ENCODE results near the gene MAPK10. TPM values are rescaled to one million over a fixed set of nuclear protein-coding genes. Genes with fewer than 3 reads are reported as not detected.

Gene MAPK10
- total RNA-seq, 1 donor from 2014 or later: 2.2 TPM

- no peak for TF ChIP-seq CTCF (conservative IDR thresholded peaks at IDR 0.05; ENCODE audit: low read depth, low read length)
- no peak for DNase-seq (ENCODE audit: low read depth)
- no peak overlapping the region for H3K4me3 ChIP-seq (ENCODE audit: low read depth, low read length)
These were observed 355.8 kb downstream of the MAPK10 start for GRCh38 chr4:86004030-86004429.

GRCh38 chr4:86001591-86001990, 358.3 kb downstream of the MAPK10 start:
- no peak for DNase-seq (ENCODE audit: low read depth)
- H3K4me3 ChIP-seq (ENCODE audit: low read depth, low read length): no peak overlapping the region
- TF ChIP-seq CTCF (conservative IDR thresholded peaks at IDR 0.05; ENCODE audit: low read depth, low read length): no peak

GRCh38 chr4:85995361-85995760, 364.5 kb downstream of the MAPK10 start:
- no peak overlapping the region for H3K4me3 ChIP-seq (ENCODE audit: low read depth, low read length)
- no peak for TF ChIP-seq CTCF (conservative IDR thresholded peaks at IDR 0.05; ENCODE audit: low read depth, low read length)
- no peak for DNase-seq (ENCODE audit: low read depth)

GRCh38 chr4:85994576-85994975, 365.3 kb downstream of the MAPK10 start:
- H3K4me3 ChIP-seq (ENCODE audit: low read depth, low read length): no peak overlapping the region
- no peak for TF ChIP-seq CTCF (conservative IDR thresholded peaks at IDR 0.05; ENCODE audit: low read depth, low read length)
- no peak for DNase-seq (ENCODE audit: low read depth)

- H3K4me3 ChIP-seq (ENCODE audit: low read depth, low read length): no peak overlapping the region
- no peak for TF ChIP-seq CTCF (conservative IDR thresholded peaks at IDR 0.05; ENCODE audit: low read depth, low read length)
- DNase-seq (ENCODE audit: low read depth): no peak
These were observed 366.2 kb downstream of the MAPK10 start for GRCh38 chr4:85993641-85994040.

- no peak for DNase-seq (ENCODE audit: low read depth)
- no peak for TF ChIP-seq CTCF (conservative IDR thresholded peaks at IDR 0.05; ENCODE audit: low read depth, low read length)
- no peak overlapping the region for H3K4me3 ChIP-seq (ENCODE audit: low read depth, low read length)
These were observed 373.6 kb downstream of the MAPK10 start for GRCh38 chr4:85986266-85986665.

GRCh38 chr4:85979276-85979675, 380.6 kb downstream of the MAPK10 start:
- no peak for DNase-seq (ENCODE audit: low read depth)
- no peak overlapping the region for H3K4me3 ChIP-seq (ENCODE audit: low read depth, low read length)
- no peak for TF ChIP-seq CTCF (conservative IDR thresholded peaks at IDR 0.05; ENCODE audit: low read depth, low read length)

Measured in epithelial cell of proximal tubule (primary cell).